ENCODE data around the gene MYBBP1A.
"Not testable (repeated sequence)": the region's sequence is repeated elsewhere in the genome, so short reads cannot be mapped to it uniquely, and the experiment has no call there.

MYBBP1A gene

GRCh38 chr17:4554997-4555799 lies at the start of gene MYBBP1A:
MYBBP1A (minus strand) TSS chr17:4555384; CDS start chr17:4555324, 60 bp downstream.
- peak; percentile 93 for DNase-seq (ENCODE audit: low read depth)
- peak within 1 kb of the TSS; percentile 99 for H3K4me3 ChIP-seq (ENCODE audit: low read length)

GRCh38 chr17:4604736-4605135 lies 49.6 kb upstream of the MYBBP1A start:
- not testable (repeated sequence) for DNase-seq (ENCODE audit: low read depth); H3K4me3 ChIP-seq (ENCODE audit: low read length)

More at GRCh38 chr17:4554997-4555799, at the start of gene MYBBP1A:
- TF ChIP-seq, protein P1, sequence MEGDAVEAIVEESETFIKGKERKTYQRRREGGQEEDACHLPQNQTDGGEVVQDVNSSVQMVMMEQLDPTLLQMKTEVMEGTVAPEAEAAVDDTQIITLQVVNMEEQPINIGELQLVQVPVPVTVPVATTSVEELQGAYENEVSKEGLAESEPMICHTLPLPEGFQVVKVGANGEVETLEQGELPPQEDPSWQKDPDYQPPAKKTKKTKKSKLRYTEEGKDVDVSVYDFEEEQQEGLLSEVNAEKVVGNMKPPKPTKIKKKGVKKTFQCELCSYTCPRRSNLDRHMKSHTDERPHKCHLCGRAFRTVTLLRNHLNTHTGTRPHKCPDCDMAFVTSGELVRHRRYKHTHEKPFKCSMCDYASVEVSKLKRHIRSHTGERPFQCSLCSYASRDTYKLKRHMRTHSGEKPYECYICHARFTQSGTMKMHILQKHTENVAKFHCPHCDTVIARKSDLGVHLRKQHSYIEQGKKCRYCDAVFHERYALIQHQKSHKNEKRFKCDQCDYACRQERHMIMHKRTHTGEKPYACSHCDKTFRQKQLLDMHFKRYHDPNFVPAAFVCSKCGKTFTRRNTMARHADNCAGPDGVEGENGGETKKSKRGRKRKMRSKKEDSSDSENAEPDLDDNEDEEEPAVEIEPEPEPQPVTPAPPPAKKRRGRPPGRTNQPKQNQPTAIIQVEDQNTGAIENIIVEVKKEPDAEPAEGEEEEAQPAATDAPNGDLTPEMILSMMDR (conservative IDR thresholded peaks at IDR 0.05; ENCODE audit: low read length) = peak; percentile 43

DNA sequence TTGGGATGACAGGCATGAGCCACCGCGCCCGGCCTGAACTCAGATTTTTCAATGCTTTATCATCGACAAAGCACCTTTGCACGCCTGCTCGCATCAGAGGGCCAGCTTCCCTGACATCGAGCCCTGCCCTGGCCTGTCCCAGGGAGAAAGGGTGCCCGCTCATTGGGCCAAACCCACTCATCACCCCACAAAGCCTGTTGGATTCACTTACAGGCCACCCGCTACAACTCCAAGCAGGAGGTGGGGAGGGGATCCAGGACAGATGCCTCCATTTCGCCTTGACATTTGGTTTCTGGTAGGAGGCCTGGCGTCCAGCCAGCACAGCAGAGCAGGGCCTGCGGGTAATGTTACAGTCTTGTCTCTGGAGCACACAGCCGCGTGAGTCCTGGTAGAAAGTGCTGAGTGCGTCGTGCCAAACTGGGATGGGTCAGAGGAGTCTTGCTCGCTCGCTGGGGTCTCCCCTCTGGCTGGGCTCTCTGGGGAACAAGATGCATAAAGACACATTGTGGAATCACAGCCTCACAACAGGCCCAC lies 49.0 kb upstream of the MYBBP1A start:
- peak; percentile 34 for DNase-seq (ENCODE audit: low read depth)
- TF ChIP-seq, protein P1 (conservative IDR thresholded peaks at IDR 0.05; ENCODE audit: low read length) = no peak
- H3K4me3 ChIP-seq (ENCODE audit: low read length) = no peak overlapping the region

DNA sequence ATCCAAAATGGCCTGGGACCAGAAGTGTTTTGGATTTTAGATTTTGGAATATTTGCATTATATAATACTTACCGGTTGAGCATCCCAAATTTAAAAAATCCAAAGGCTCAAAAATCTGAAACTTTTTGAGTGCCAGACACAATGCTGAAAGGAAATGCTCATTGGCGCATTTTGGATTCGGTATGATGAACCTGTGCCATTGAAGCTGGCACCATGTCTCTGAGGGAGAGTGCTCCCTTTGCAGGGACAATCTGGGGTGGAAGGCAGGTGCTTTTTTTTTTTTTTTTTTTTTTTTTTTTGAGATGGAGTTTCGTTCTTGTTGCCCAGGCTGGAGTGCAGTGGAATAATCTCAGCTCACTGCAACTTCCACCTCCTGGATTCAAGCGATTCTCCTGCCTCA lies 46.9 kb upstream of the MYBBP1A start:
- TF ChIP-seq, protein P1 (conservative IDR thresholded peaks at IDR 0.05; ENCODE audit: low read length) = no peak
- DNase-seq (ENCODE audit: low read depth) = no peak
- no peak overlapping the region for H3K4me3 ChIP-seq (ENCODE audit: low read length)

GRCh38 chr17:4601326-4601725 lies 46.1 kb upstream of the MYBBP1A start:
- DNase-seq (ENCODE audit: low read depth) = no peak
- TF ChIP-seq, protein P1 (conservative IDR thresholded peaks at IDR 0.05; ENCODE audit: low read length) = no peak
- no peak overlapping the region for H3K4me3 ChIP-seq (ENCODE audit: low read length)

DNA sequence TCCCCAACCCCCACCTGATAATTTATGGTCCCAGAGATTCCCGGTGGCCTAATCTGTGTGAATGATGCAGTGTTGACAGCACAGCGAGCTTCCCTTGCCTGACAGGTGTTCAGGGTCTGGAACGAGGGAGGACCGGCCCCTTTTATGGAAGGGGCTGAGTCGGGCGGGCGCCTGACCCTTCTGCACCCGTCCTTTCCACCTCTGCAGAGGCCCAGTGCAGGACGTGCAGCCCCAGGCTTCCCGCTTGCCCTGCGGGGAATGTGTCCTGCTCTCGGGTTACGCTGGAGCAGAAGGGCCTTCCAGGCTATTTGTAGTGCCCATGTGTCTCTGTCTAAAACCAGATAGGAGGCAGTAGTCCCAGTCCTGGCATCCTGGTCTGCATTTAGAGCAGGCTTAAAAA lies 45.4 kb upstream of the MYBBP1A start:
- TF ChIP-seq, protein P1 (conservative IDR thresholded peaks at IDR 0.05; ENCODE audit: low read length) = no peak
- DNase-seq (ENCODE audit: low read depth) = no peak
- H3K4me3 ChIP-seq (ENCODE audit: low read length) = no peak overlapping the region

DNA sequence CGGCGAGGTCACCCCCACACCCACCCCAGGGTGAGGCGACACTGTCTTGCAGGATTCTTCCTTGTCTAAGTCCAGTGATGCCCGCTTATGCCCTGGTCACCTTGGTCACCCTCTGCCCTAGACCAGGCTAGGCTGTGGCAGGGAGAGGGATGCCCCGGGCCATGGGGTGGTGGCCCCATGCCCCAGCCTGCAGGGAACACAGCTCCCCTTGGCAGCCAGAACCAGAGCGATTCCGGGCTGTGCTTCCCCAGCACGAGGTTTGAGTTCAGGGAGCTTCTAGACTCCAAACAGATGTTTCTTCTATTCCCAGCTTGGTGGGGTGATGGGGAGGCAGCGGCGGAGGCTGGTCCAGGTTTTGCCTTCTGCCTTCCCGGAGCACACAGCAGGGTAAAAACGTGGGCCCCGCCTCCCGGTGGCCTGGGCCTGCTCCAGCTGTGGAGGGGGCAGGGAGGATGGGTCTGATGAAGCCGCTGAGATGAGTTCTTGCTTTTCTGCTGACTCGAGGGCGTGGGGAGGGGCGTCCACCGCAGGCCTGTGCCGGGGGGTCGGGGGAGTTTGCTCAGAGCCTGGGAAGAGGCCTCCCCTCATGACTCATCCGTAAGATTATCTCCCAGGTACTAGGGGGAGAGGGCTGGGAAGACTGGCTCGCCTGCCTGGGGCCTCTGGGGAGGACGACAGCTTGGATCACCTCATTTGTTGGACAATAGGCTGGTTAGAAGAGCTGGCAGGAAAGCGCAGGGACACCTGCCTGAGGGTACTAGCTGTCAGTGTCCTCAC lies 44.5 kb upstream of the MYBBP1A start:
- TF ChIP-seq, protein P1 (conservative IDR thresholded peaks at IDR 0.05; ENCODE audit: low read length) = no peak
- no peak overlapping the region for H3K4me3 ChIP-seq (ENCODE audit: low read length)
- DNase-seq (ENCODE audit: low read depth) = no peak

All from AG10803 (cell line).